DLD1 (cell line): Measurements from ENCODE around the gene CRELD2.
"Not testable (repeated sequence)": the region's sequence is repeated elsewhere in the genome, so short reads cannot be mapped to it uniquely, and the experiment has no call there.

Experiments used
- in situ Hi-C: cut with HindIII; loops from 2 replicates; pipeline ENCODE4 v1.10.0; 2017; ENCODE audit warnings: low sequenced_read_pairs

The CRELD2 gene

DNA sequence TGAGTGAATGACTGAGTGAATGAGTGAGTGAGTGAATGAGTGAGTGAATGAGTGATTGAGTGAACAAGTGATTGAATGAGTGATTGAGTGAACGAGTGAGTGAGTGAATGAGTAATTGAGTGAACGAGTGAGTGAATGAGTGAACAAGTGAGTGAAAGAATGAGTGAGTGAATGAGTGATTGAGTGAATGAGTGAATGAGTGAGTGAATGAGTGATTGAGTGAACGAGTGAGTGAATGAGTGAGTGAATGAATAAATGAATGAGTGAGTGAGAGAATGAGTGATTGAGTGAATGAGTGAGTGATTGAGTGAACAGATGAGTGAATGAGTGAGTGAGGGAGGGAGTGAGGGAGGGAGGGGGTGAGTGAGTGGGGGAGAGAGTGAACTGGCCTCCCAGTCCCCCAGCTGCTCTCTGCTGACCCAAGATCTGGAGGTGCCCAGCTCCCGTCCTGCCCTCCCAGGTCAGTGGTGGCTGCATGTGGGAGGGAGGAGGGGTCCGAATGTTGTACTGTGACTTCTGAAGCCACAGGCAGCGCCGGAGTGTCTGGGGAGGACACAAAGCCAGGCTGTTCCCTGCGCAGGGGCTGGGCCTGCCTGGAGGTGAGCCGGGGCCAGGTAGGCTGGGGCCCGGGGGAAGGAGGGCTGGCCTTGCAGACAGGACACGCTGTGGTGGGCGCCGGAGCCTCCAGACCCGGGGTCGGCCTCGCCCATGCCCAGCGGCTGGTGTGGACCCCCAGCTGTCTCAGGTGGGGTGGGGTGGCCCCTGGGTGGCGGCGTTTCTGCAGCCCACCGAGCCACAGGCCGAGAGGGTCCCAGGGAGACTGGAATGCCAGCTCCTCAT is 24.4 kb downstream of the CRELD2 start:
- in situ Hi-C loops: no loop called here

DNA sequence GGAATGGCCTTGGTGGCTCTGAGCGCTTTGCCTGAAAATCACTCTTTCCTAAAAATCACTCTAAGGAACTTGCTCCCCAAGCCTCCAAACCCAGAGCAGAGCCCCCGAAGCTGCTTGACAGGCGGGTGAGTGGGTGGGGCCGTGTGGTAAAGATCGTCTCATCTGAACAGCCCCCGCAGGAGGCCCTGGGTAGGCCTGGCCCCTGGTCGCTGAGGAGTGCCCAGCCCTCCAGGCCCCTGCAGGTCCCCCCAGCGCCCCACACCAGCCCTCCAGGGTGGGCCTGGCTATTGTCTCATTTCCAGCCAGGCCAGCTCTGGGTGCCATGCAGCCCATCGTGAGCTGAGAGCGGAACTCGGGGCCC is 25.0 kb downstream of the CRELD2 start:
- in situ Hi-C loops: no loop called here

DNA sequence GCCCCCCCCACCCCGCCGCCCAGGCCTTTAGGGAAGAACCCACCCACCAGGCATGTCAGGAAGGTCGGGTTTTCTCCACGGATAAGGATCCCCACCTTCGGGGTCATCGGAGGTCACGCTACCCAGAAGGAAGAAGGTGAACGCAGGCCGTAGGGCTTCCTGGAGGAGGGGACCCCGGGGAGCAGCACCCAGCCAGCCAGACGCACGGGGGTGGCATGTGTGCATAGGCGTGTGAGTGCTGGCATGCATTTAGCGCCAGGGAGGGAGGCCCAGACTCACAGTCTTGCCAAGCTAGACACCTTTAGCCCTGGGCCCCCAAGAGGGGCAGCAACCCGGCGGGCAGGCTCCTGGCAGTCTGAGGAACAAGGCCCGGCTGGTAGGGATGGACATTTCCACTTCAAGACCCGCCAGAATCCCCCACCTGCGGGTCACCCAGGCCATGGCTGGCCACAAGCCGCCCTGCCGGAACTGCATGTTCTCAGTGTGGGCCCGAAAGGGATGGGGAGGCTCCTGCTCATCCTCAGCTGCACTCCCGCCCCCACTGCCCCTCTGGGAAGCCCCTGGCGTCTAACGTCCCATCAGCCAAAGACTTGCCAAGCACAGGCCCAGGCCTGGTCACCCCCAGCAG is 25.5 kb downstream of the CRELD2 start:
- in situ Hi-C loops: no loop called here

DNA sequence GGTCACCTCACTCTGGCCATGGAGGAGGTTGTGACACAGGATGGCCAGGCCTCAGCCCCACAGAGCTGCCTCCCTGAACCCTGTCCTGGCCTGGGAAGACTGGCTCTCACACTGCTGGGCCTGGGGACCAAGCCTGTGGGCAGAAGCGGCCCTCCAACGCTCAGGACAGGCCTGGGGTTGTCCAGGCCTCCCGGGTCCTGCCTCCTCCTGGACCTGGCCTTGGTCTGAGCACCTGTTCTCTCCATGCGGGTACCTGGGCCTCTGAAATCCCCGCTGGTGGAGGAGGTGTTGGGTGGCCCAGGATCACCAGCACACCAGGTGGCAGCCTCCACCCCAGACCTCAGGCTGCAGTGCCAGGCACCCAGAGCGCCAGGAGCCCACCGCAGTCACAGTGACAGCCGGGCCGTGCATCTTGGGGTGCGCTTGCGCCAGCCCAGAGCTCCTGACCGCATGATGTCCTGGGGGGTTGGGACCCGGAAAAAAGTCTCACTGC is 26.0 kb downstream of the CRELD2 start:
- in situ Hi-C loops: no loop called here

DNA sequence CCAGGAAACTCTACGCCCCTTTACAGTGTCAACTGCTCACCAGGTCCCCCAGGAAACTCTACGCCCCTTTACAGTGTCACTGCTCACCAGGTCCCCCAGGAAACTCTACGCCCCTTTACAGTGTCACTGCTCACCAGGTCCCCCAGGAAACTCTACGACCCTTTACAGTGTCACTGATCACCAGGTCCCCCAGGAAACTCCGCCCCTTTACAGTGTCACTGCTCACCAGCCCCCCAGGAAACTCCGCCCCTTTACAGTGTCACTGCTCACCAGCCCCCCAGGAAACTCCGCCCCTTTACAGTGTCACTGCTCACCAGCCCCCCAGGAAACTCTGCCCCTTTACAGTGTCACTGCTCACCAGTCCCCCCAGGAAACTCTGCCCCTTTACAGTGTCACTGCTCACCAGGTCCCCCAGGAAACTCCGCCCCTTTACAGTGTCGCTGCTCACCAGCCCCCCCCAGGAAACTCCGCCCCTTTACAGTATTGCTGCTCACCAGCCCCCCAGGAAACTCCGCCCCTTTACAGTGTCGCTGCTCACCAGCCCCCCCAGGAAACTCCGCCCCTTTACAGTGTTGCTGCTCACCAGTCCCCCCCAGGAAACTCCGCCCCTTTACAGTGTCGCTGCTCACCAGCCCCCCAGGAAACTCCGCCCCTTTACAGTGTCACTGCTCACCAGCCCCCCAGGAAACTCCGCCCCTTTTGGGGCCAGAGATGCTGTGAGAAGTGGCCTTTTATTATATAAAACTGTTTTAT is 26.8 kb downstream of the CRELD2 start:
- in situ Hi-C loops: not testable (repeated sequence)

DNA sequence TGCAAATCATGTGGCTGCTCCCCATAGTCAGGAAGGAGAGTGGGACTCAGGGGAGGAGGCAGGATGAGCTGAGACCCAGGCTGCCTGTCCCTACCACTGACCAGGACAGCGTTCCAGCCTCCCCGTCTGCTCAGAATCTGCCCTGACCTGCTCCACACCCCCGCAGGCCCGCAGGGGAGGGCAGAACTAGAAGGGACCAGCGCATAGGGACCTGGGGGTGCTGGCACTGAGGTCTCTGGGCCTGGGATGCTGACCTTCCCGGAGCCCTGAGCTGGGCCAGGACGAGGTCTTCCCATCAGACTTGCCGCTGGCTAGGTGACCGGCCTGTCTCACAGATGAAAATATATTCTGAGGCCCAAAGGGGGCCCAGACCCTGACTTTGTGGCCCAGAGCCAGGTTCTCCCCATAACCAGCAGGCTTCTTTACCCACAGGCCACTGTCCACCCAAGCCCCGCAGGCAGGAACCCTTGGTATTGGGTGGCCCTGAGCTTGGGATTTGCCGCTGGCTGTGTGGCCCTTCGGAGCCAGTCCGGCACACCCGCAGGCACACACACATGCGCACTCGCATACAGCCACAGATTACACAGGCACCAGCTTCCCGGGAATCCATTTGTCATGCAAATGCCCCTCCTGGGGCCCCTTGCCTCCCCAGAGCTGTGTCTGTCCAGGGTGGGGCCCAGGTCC is 28.3 kb downstream of the CRELD2 start:
- in situ Hi-C loops: no loop called here

DNA sequence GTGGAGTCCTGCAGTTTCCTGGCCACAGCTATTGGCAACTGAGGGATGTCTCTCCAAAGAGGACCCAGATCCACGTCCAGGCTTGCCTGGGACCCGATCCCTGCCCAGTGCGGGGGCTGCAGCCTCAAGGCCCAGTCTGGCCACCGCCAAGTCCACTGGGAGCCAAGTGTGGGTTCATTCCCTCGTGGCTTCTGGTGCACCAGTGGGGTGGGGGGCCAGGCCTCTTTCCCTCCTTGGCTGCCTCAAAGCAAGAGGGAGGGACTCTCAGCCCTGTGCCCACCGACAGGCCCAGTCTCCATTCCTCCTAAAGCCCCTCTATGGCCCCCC is 28.8 kb downstream of the CRELD2 start:
- in situ Hi-C loops: no loop called here

DNA sequence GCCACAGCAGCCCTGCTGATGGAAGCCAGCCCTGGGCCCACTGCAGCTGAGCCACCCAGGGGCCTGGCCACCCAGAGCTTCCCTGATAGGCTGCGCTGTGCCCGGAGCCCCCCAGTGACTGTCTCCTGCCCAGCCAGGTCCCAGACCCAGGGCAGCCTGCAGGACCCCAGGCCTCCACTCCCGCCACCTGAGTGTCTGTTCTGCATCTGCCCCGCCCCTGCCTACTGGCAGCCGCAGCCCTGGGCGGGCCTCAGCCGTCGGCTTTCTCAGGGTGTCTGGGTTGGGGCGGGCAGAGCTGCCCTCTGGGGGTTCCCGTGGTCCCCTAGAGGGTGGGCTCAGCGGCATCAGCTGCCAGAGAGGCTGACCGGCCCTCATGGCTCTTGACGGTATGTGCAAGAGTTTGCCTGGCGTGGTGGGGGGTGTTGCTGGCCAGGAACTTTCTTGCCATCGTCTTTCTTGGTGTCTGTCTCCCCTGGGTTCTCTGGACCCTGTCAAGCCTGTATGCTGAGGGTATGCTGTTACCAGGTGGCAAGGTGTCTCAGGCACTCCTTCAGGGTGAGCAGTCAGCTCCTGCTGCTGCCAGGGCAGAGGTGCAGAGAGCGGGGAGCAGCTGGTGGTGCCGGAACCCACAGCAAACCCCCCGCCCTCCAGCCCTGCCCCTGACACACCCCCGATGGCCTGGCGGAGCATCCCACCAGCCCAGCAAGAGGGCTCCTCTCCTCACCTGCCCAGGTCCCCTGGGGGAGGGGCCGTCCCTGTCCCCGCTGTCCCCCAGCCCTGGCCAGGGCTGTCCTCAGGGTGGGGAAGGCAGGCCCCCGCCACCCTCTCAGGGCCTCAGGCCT is 29.9 kb downstream of the CRELD2 start:
- in situ Hi-C loops: no loop called here

DNA sequence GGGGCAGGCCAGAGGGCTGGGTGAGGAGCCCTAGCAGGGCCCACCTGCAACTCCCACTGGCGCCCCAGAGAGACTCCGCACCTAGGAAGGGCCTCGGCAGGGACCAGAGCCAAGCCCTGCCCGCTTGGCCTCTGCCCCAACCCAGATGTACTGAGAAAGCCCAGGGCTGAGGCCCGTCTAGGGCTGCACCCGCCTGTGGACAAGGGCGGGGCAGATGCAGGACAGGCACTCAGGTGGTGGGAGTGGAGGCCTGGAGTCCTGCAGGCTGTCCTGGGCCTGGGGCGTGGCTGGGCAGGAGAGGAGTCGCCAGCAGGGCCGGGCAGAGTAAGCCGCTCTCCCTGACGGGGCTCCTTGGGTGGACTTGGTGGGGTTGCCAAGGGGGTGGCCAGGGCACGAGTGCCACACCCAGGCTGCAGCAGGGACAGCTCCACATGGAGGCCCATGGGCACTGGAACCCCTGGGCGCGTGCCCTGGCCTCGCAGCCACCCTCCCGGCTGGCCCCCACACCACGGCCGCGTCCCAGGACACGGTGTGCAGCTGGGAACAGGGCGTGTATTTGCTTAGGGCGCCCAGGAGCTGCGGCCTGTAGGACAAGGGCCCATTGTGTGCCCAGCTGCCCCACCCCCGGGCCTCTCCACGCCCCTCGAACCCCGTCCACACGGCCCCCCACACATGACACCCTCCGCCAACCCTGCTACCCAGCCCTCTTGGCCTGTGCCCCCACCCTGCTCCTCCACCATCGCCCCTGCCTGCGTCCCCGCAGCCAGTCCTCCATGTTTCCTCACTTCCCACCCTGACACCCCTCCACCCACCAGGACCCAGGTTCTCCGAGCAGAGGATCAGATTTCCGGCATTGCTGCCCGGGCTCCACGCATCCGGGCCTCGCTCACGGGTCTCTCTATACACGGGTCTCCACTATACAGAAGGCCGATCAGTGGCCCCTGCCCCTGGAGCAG is 30.8 kb downstream of the CRELD2 start:
- in situ Hi-C loops: no loop called here

DNA sequence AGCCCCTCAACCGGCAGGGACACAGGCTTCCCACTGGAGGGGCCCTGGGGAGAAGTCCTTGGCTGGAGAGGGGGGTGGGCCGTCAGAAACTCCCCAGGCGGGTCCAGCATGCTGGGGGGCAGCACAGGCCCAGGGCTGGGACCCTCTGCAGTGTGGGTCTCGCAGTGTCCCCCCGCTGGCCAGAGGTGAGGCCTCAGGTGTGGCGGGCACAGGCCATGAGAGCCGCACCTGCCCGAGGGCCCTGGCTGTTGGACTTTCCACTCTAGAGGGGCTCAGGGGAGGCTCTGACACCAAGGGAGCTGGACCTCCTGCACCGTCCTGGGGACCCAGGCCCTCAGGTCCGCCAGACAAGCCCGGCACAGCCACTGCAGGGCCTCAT is 31.5 kb downstream of the CRELD2 start:
- in situ Hi-C loops: no loop called here

DNA sequence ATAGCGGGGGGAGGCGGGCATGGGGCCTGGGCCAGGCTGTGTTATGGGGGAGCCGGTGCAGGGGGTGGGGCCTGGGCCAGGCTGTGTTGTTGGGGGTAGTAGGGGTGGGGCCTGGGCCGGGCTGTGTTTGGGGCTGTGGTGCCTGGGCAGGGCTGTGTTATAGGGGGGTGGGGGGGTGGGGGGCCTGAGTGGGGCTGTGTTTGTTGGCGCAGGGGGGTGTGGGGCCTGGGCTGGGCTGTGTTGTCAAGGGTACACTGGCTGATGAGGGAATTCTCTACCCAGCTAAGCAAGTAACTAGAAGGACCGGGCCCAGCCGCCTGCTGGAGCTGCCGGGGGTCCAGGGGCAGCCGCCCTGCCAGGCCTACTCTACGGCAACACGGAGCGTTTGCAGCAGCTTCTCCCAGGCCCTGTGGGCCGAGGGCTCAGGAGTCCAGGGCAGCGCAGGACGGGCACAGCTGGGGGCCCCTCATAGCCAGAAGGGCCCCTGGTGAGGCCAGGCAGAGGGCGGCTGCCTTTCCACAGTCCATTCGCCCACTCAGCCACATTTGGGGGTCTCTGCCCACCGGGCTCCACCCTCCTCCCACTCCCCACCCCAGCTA is 32.1 kb downstream of the CRELD2 start:
- in situ Hi-C loops: no loop called here

DNA sequence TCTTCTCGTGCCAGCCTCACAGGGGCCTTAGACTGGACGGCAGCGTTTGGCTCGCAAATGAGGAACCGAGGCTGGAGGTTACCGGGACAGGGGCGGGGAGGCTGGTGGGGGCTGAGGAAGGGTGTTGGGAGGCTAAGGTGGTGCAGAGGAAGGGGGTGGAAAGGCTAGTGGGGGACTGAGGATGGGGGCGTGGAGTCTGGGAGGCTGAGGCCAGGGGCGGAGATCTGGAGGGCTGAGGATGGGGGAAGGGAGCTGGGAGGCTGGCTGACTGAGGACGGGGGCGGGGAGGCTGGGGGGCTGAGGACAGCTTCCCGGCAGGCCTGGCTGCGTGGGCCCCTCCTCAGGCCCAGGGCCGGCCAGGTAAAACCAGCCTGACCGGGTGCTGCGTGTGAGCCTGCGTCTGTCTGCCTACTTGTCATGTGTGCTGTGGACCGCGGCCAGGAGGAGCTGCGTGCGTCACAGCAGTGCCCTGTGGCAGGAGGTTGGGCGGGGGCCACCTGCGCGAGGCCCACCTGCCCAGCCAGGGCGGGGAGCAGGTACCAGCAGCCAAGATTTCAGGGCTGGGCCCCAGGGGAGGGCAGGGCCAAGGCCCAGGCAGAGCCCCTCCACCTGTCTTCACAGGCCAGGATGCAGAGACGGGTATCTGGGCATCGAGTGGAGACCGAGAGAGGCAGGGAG is 32.7 kb downstream of the CRELD2 start:
- in situ Hi-C loops: no loop called here

DNA sequence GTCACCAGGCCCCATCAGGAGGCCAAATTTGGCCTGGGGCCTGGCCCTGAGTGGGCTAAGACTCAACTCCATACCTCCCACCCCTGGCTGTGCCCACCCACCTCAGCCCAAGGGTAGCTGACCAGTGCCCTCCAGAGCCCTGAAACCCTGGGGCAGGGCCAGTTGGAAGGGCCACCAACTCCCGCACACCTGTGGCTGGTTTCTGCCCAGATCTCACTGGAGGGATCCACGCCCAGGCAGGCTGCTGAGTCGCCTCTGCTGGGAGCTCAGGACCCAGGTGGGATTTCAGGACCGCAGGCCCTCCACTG is 33.2 kb downstream of the CRELD2 start:
- in situ Hi-C loops: no loop called here

DNA sequence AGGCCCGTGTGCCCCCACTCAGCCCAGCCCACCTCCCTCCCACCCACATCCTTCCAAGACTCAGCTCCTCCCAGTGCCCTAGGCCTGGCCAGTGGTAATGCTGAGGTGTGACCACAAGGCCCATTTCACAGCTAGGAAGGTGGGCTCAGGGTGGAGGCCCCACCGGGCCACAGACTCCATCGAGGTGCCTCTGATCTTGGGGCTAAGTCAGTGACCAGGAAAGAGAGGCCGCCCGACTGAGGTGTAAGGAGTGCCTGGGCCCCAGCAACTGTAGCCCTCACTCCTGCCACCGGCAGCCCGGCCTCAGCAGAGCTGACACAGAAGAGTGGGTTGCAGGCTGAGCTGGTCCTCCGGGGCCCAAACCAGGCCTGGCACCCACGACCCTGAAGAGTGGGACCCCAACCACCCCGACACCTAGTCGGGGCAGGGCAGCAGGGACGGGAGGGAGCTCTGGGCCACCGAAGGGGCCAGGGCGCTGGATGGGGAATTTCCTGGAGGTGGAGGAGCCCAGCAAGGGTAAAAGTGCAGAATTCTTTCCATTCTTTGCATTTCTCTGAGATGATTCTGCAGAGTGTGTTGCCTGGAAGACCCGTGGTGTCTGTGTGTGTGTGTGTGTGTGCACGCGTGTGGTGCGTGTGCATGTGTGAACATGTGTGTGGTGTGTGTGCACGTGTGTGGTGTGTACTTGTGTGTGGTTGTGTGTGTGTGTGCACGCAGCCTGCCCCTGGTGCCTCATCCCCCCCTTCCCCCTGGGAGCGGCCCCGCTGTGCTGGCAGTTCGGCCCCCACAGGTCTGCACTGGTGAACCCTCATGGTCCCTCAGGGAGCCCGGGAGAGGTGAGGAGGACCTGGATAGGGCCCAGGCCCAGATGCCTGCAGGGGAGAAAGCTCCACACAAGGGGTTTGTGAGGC is 33.8 kb downstream of the CRELD2 start:
- in situ Hi-C loops: no loop called here

DNA sequence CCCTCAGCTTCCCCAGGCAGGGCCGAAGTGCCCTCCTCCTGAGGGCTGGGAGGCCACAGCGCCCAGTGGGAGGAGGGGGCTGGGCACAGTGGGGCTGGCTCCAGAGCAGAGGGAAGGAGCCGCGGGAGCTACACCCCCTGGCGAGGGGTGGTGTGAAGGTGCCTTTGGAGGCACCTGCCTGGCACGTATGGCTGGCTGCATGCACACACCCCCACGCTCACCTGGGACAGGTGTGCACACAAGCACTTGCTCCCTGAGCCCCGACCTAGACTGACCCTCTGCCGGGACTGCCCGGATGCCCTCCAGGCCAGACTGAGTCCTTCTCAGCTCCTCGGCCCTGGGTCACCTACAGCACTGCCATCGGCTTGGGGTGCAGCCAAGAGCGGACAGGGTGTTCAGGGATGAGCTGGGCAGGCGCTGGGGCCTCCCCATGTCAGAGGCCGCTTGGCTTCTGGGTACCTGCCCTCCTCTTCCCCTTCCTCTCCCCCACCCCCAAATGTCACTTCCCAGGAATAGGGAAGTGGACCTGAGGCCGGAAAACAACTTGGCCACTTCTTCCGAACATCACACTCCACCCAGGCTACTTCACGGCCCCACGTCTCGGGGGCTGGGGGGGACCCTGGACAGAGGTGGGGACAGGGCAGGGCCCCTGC is 34.7 kb downstream of the CRELD2 start:
- in situ Hi-C loops: no loop called here

DNA sequence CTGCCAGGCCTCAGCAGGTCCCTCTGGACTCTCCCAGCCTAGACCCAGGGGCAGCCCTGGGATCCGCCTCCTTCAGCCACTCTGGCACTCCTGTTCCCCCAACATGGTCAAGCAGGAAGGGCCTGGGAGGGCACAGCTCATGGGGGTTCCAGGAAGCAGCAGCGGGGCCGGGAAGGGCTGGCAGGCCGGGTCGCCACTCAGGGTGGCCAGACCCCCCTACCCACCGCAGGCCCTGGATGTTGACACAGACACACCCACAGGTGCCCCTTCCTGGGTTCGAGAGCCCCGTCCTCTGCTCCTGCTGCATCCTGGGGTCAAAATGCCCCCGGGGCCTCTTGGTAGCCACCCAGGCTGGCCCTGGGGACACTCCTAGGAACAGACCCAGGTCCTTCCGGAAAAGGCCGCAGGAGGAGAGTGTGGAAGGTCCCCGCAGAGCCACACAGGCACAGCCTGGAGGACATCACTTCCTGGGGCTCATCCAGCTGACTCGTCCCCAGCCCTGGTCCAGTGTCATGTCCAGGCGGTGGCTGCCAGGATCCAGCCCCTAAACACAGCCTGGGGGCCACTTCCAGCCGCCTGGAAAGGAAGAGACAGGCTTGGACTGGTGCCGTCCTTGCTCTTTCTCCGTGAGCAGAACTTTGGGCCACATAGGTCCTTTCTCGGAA is 35.4 kb downstream of the CRELD2 start:
- in situ Hi-C loops: no loop called here

DNA sequence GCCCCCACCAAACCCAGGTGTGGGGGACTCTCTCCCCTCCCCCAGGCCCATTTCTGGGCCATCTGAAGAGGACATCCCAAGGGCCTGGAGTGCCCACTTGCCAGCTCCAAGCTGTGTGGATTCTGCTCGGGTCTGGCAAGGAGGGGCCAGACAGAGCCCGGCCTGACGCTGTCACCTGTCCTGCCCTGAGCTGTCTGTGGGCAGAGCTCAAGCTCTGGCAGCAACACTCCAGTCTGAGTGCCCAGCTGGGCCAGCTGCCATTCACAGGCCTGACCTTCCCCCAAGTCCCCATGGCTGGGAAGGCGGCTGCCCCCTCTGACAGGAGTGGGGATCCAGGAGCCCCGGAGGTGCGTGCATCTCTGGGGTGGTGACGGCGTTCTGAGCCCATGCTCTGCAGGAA is 35.9 kb downstream of the CRELD2 start:
- in situ Hi-C loops: no loop called here
